Ishikawa (cell line): ENCODE results near the gene PAK2.

ENCODE experiments used
- CEBPB ChIP-seq: IDR thresholded peaks from 2 replicates; pipeline ENCODE4 v1.6.1; 2012
- EP300 ChIP-seq: IDR thresholded peaks from 2 replicates; pipeline ENCODE4 v1.6.1; 2012; ENCODE audit warnings: borderline replicate concordance
- NFIC ChIP-seq: IDR thresholded peaks from 2 replicates; pipeline ENCODE4 v1.6.1; 2012
- RAD21 ChIP-seq: IDR thresholded peaks from 2 replicates; pipeline ENCODE4 v1.6.1; 2012; ENCODE audit warnings: low read depth
- TAF1 ChIP-seq: IDR thresholded peaks from 2 replicates; pipeline ENCODE4 v1.6.1; 2012; ENCODE audit warnings: low read depth, mild to moderate bottlenecking
- TCF12 ChIP-seq: IDR thresholded peaks from 2 replicates; pipeline ENCODE4 v1.6.1; 2012; ENCODE audit warnings: low read depth
- TEAD4 ChIP-seq: IDR thresholded peaks from 2 replicates; pipeline ENCODE4 v1.6.1; 2012
- YY1 ChIP-seq: IDR thresholded peaks from 2 replicates; pipeline ENCODE4 v1.6.1; 2012; ENCODE audit warnings: low read depth
- ZBTB7A ChIP-seq: IDR thresholded peaks from 2 replicates; pipeline ENCODE4 v1.6.1; 2012; ENCODE audit warnings: low read depth
- TF ChIP-seq, protein P1 (sequence below): IDR thresholded peaks from 2 replicates; pipeline ENCODE4 v1.6.1; 2012; ENCODE audit warnings: low read depth, mild to moderate bottlenecking

DNA sequence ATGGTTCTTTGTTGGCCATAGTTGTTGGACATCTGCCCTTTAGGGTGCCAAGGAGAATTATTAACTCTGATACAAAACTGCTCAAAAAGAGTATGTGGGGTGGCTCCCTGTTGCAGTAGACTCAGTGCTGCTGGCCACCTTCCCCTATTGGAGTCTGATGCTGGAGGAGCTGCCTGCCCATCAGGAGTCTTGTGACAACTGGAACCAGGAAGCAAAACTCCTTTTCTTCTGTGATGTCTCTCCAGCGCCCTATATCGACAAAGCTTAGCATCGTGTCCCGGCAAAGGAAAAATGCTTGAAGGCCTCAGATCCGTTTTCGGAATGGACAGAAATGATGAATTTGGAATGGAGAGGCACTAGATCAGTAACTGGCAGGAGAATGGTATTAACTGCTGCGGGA is 23.5 kb downstream of the PAK2 start:
- TF ChIP-seq TAF1 = no peak
- TF ChIP-seq YY1 = no peak
- no peak for TF ChIP-seq CEBPB
- TF ChIP-seq TEAD4 = no peak
- TF ChIP-seq EP300 = no peak
- no peak for TF ChIP-seq TCF12
- no peak for TF ChIP-seq ZBTB7A
- TF ChIP-seq, protein P1, sequence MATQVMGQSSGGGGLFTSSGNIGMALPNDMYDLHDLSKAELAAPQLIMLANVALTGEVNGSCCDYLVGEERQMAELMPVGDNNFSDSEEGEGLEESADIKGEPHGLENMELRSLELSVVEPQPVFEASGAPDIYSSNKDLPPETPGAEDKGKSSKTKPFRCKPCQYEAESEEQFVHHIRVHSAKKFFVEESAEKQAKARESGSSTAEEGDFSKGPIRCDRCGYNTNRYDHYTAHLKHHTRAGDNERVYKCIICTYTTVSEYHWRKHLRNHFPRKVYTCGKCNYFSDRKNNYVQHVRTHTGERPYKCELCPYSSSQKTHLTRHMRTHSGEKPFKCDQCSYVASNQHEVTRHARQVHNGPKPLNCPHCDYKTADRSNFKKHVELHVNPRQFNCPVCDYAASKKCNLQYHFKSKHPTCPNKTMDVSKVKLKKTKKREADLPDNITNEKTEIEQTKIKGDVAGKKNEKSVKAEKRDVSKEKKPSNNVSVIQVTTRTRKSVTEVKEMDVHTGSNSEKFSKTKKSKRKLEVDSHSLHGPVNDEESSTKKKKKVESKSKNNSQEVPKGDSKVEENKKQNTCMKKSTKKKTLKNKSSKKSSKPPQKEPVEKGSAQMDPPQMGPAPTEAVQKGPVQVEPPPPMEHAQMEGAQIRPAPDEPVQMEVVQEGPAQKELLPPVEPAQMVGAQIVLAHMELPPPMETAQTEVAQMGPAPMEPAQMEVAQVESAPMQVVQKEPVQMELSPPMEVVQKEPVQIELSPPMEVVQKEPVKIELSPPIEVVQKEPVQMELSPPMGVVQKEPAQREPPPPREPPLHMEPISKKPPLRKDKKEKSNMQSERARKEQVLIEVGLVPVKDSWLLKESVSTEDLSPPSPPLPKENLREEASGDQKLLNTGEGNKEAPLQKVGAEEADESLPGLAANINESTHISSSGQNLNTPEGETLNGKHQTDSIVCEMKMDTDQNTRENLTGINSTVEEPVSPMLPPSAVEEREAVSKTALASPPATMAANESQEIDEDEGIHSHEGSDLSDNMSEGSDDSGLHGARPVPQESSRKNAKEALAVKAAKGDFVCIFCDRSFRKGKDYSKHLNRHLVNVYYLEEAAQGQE = no peak
- TF ChIP-seq NFIC = no peak
- no peak for TF ChIP-seq RAD21
